HepG2 (cell line): ENCODE data around the gene PLXND1. TPM values are rescaled to one million over a fixed set of nuclear protein-coding genes. Genes with fewer than 3 reads are reported as not detected.

Experiments
- ATAC-seq: fragments of 200-7000 bp; cut with Tn5 transposase; 3 replicates; pipeline ENCODE4 v1.9.1; 2020; ENCODE audit warnings: mild to moderate bottlenecking, moderate library complexity
- BruUV-seq: library from RNA; stranded (reverse); fragments of 400-500 nt; replicated peaks from 2 replicates; lab custom pipeline; 2021; lab: Mats Ljungman, UMichigan
- CTCF ChIA-PET: fragments of 300-600 bp; formaldehyde crosslinking; extraction: SDS; loops from one replicate; lab custom pipeline; 2021; ENCODE audit warnings: low total read pairs, inconsistent platforms, low intra/inter-chr PET ratio; lab: Yijun Ruan, JAX
- POLR2A ChIA-PET: fragments of 350-600 bp; sonication (Branson Sonifier 250); formaldehyde crosslinking; loops from one replicate; lab custom pipeline; 2020; ENCODE audit warnings: antibody characterized with exemption, inconsistent platforms; lab: Yijun Ruan, JAX
- DNase-seq: peaks from one replicate; pipeline ENCODE4 v3.0.0-alpha.2; 2015; ENCODE audit warnings: low spot score
- FAIRE-seq: peaks from 3 replicates; lab custom pipeline; 2011; peaks lifted over from hg19 to GRCh38; lab: Jason Lieb, UNC
- H2AFZ ChIP-seq: one replicate; pipeline ENCODE4 v1.6.1; 2011; ENCODE audit warnings: low read length, inconsistent platforms
- H3K27ac ChIP-seq: fragments of 300-600 bp; 3 replicates; pipeline ENCODE4 v1.8.0; 2011; ENCODE audit warnings: mixed run types, mild to moderate bottlenecking, mixed read lengths, low read length, inconsistent platforms; ENCODE audit not compliant: insufficient read depth; ENCODE audit errors: extremely low read length
- H3K27me3 ChIP-seq, 2 experiments: fragments of 200-600 bp in 1 of 2; 2 replicates in 1 of 2; 3 replicates in 1 of 2; pipeline versions ENCODE4 v1.6.0 to v1.8.0; 2011; ENCODE audit warnings: low read length in 2 of 2, mild to moderate bottlenecking in 2 of 2, moderate library complexity in 2 of 2, inconsistent platforms in 1 of 2; ENCODE audit not compliant: insufficient read depth in 2 of 2, control insufficient read depth in 1 of 2
- H3K36me3 ChIP-seq, 2 experiments: fragments of 200-600 bp in 1 of 2; replicated peaks in 1 of 2; 2 replicates in 1 of 2; 3 replicates in 1 of 2; pipeline versions ENCODE4 v1.5.1 to v1.8.0; 2011; ENCODE audit warnings: low read length in 2 of 2, inconsistent platforms in 1 of 2; ENCODE audit not compliant: insufficient read depth in 2 of 2, control insufficient read depth in 1 of 2
- H3K4me1 ChIP-seq: 2 replicates; pipeline ENCODE4 v1.5.1; 2012; ENCODE audit warnings: low read length, inconsistent platforms; ENCODE audit not compliant: insufficient read depth
- H3K4me2 ChIP-seq: 2 replicates; pipeline ENCODE4 v1.6.0; 2011; ENCODE audit warnings: low read depth, low read length, inconsistent platforms
- H3K4me3 ChIP-seq, 3 experiments: fragments of 200-600 bp in 1 of 3; sonication (generic), shearing (Covaris generic) in 1 of 3; replicated peaks in 1 of 3; 2 replicates each; pipeline ENCODE4 v1.5.1; 2011 to 2016; ENCODE audit warnings: low read length in 3 of 3, inconsistent platforms in 2 of 3, low read depth in 2 of 3, mild to moderate bottlenecking in 2 of 3, control low read depth in 1 of 3, mixed read lengths in 1 of 3; ENCODE audit not compliant: insufficient read depth in 1 of 3
- H3K79me2 ChIP-seq: one replicate; pipeline ENCODE4 v1.6.1; 2011; ENCODE audit warnings: low read length, inconsistent platforms; ENCODE audit not compliant: insufficient read depth
- H3K9ac ChIP-seq: 2 replicates; pipeline ENCODE4 v1.6.0; 2011; ENCODE audit warnings: mild to moderate bottlenecking, low read depth, low read length, inconsistent platforms; ENCODE audit not compliant: insufficient read depth
- H3K9me3 ChIP-seq: 2 replicates; pipeline ENCODE4 v1.5.1; 2012; ENCODE audit warnings: mild to moderate bottlenecking, low read length
- H4K20me1 ChIP-seq: 2 replicates; pipeline ENCODE4 v1.6.0; 2011; ENCODE audit warnings: inconsistent platforms, mild to moderate bottlenecking, low read length, moderate library complexity; ENCODE audit not compliant: insufficient read depth
- AGO2 ChIP-seq: fragments of 200-400 bp; formaldehyde crosslinking; optimal IDR thresholded peaks from 2 replicates; pipeline ENCODE3; 2017; ENCODE audit warnings: mild to moderate bottlenecking, low read depth, low read length, moderate library complexity
- ARID2 ChIP-seq: sonication (generic); formaldehyde crosslinking; IDR thresholded peaks from 2 replicates; pipeline ENCODE4 v1.8.1; 2022; ENCODE audit warnings: mild to moderate bottlenecking, missing genetic modification reagents, borderline replicate concordance
- GPN1 ChIP-seq: sonication (generic); formaldehyde crosslinking; IDR thresholded peaks from 2 replicates; pipeline ENCODE4 v1.5.1; 2020; ENCODE audit warnings: missing genetic modification reagents, borderline replicate concordance
- POLR2A ChIP-seq, 2 experiments: IDR thresholded peaks; 2 replicates each; pipeline ENCODE4 v1.6.1; 2011; ENCODE audit warnings: low read depth in 2 of 2, low read length in 2 of 2, mild to moderate bottlenecking in 1 of 2, moderate library complexity in 1 of 2; ENCODE audit not compliant: insufficient read depth in 1 of 2
- SRF ChIP-seq: IDR thresholded peaks from 2 replicates; pipeline ENCODE4 v1.6.1; 2011; ENCODE audit warnings: mild to moderate bottlenecking, low read depth, low read length, moderate library complexity
- ZNF768 ChIP-seq: sonication (generic); formaldehyde crosslinking; IDR thresholded peaks from 2 replicates; pipeline ENCODE4 v1.4.0; 2020; ENCODE audit warnings: missing genetic modification reagents
- WGBS: methylation state at CpG from one replicate; pipeline ENCODE4 v1.1.6; 2017; ENCODE audit warnings: low lambda C conversion rate; 5-methylcytosine and 5-hydroxymethylcytosine counted together
- in situ Hi-C: cut with HindIII; loops from 2 replicates; pipeline ENCODE4 v1.10.0; 2017; ENCODE audit warnings: low pct_unique_long_range_greater_than_20kb; ENCODE audit not compliant: extremely low pct_ligation_motif_present
- intact Hi-C: fragments of 100-400 bp; cut with micrococcal nuclease; formaldehyde crosslinking; loops from one replicate; pipeline ENCODE4 v1.10.0; 2022; ENCODE audit not compliant: unreplicated experiment
- polyA plus RNA-seq, 8 experiments: library from polyadenylated mRNA; depleted of rRNA in 3 of 8; stranded (reverse) in 7 of 8; unstranded in 1 of 8; fragments of >200 nt; fragmentation: Illumina TruSeq in 4 of 8; extraction: Trizol in 4 of 8; gene quantifications; 2 replicates each; pipeline versions ENCODE4 v1.2.1 to v1.2.3, GENCODE V29; 2011 to 2016; ENCODE audit warnings: low read depth in 4 of 8, missing spikeins in 1 of 8, mixed read lengths in 1 of 8; ENCODE audit not compliant: insufficient read depth in 1 of 8
- total RNA-seq, 5 experiments: library from RNA; depleted of rRNA; stranded (reverse); fragments of >200 nt; fragmentation: Illumina TruSeq; extraction: Trizol; gene quantifications; 2 replicates each; pipeline ENCODE4 v1.2.3, GENCODE V29; 2016; ENCODE audit warnings: low read depth in 1 of 5

PLXND1 gene
- total and polyA plus RNA-seq, 2 of the 13 experiments (the other 11 are each of a cell fraction or from before 2014, with no cell fraction given), result 15.9 to 42.0 TPM

DNA sequence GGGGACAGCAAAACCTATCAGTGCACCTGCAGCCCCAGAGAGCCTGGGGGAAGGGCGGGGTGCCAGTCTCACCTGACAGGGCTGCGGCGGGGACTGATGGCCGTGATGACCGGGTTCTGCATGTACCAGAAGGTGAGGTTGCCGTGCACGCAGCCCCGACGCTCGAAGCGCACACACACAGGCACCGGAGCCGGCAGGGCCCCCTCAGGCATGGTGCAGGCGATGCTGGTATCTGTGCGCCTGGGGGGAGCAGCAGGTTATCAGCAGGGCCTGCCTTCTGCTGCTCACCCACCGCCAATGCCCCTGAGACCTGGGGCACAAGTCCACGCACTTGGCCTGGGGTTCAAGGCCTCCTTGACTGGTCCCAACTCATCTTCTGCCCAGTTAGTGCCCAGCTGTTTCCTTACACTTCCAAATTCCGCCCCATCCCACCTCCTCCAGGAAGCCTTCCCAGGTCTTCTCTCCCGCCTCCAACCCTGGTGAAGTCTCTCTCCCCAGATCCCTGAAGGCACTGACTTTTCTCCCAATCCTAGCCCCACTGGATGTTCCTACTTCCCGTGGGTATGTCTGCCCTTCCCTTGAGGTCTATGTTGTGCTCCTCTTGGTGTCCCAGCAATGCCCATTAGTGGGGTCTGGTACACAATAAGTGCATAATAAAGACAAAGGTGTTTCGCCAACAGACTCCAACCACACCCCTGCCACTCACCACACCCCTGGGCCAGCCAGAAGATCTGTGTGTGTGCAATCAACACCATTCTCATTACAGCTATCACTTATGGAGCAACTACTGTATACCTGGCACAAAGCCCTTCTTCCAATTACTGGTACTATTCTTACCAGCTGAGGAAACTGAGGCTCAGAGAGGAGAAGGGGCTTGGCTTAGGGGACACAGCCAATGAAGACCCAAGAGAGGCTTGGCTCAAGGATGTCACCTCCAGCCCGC, 34.6 kb downstream of the PLXND1 start:
- POLR2A ChIA-PET, result no interaction called here
- intact Hi-C loops (no loop called here), in situ Hi-C loops (no loop called here)
- Histone ChIP-seq H2AFZ (no peak overlapping the region), H3K27ac (no peak overlapping the region), H3K79me2 (no peaks in the 10 kb centered on the region), H4K20me1 (no peaks in the 10 kb centered on the region), H3K4me3 (no peak overlapping the region), H3K4me1 (peaks cover 10% of the 10 kb centered on the region), H3K9ac (no peak overlapping the region), H3K9me3 (no peaks in the 10 kb centered on the region), H3K27me3 (no peaks in the 10 kb centered on the region), H3K4me2 (no peak overlapping the region), H3K36me3 (peaks cover 8 to 16% of the 10 kb centered on the region in 2 experiments; a peak in 4 of 5 replicates)
- DNase-seq (no peak), FAIRE-seq (no peak), ATAC-seq (no peak)
- TF ChIP-seq POLR2A (IDR thresholded peaks at IDR 0.05; ENCODE audit: insufficient read depth in 1 of 2, low read depth in 2 of 2, low read length in 2 of 2) (0 out of 4 replicates have a peak, but pooled peaks of 1 of the 2 experiments have one; percentile 1), AGO2 (peak; percentile 72), ARID2 (CRISPR knock-in tag) (no peak), SRF (no peak)
- CTCF ChIA-PET, result no interaction called here
- BruUV-seq, result no TSS peak
- 94% methylated on average over 19 of the region's 22 CpGs for WGBS

GRCh38 chr3:129569856-129570255, 36.6 kb downstream of the PLXND1 start:
- H3K27ac ChIP-seq, result no peak overlapping the region
- DNase-seq, result no peak
- ChIA-PET POLR2A (no interaction called here), CTCF (no interaction called here)
- H3K4me2 ChIP-seq, result no peak overlapping the region
- 100% methylated on average over 4 of the region's 7 CpGs for WGBS
- H3K79me2 ChIP-seq, result no peaks in the 10 kb centered on the region
- no peaks in the 10 kb centered on the region for H3K27me3 ChIP-seq
- no TSS peak for BruUV-seq
- TF ChIP-seq ZNF768 (CRISPR knock-in tag) (peak; percentile 95), GPN1 (no peak)
- peaks cover 11 to 12% of the 10 kb centered on the region in 2 experiments; a peak in 4 of 5 replicates for H3K36me3 ChIP-seq
- no peak for ATAC-seq
- no peak overlapping the region for H3K9ac ChIP-seq
- intact Hi-C loops, result no loop called here
- no peak overlapping the region for H2AFZ ChIP-seq
- no peaks in the 10 kb centered on the region for H3K9me3 ChIP-seq
- no peaks in the 10 kb centered on the region for H4K20me1 ChIP-seq
- no peaks in the 10 kb centered on the region for H3K4me1 ChIP-seq
- no peak for FAIRE-seq
- in situ Hi-C loops, result no loop called here
- H3K4me3 ChIP-seq, result no peak overlapping the region
